PC-3 (cell line): ENCODE measurements around the gene BZW2.
A peak's percentile ranks its signal among the peaks of the same experiment; 100 is the strongest.

Experiments used
- CTCF ChIP-seq: fragments of 300-600 bp; sonication (generic); conservative IDR thresholded peaks from 2 replicates; pipeline ENCODE4 v1.5.1; 2017; ENCODE audit warnings: antibody characterized with exemption, low read depth, mild to moderate bottlenecking, low read length
- EZH2 ChIP-seq: fragments of 300-600 bp; sonication (generic); IDR thresholded peaks from one replicate; pipeline ENCODE4 v1.6.1; 2017; ENCODE audit warnings: antibody characterized with exemption, mild to moderate bottlenecking, low read length; ENCODE audit not compliant: unreplicated experiment

- 0 out of 2 replicates have a peak, but pooled peaks have one; percentile 18 for TF ChIP-seq CTCF
- no peak for TF ChIP-seq EZH2
Observed at GRCh38 chr7:16702441-16702840, 56.5 kb downstream of the BZW2 start.
